ENCODE measurements around the gene KLHL35. TPM values are rescaled to one million over a fixed set of nuclear protein-coding genes. Genes with fewer than 3 reads are reported as not detected.

Gene KLHL35
- total and polyA plus RNA-seq, 4 donors, result 0.07 to 0.42 (median 0.15) TPM; not detected in 1

DNA sequence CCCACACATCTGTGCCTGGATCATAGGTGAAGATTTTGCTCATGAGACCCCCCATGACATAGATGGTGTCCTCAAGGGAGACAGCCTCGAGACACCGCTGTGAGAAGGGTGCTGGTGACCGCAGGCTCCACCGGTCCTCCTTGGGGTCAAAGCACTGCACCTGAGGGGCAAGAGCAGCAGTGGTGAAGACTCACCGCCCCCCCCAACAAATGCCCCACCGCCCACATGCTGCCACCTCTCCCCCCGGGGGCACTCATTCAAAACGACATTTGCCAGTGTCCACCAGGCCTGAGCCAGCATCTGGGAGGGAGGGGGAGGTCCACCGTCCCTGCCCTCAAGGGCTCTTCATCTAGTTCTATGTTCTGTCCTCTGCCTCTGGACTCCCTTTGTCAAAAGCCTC, 9.3 kb downstream of the KLHL35 start:
- TF ChIP-seq, protein P1, sequence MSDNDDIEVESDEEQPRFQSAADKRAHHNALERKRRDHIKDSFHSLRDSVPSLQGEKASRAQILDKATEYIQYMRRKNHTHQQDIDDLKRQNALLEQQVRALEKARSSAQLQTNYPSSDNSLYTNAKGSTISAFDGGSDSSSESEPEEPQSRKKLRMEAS (IDR thresholded peaks at IDR 0.05), result no peak
- TF ChIP-seq RXRA (IDR thresholded peaks at IDR 0.05), result no peak
- TF ChIP-seq, protein P2, sequence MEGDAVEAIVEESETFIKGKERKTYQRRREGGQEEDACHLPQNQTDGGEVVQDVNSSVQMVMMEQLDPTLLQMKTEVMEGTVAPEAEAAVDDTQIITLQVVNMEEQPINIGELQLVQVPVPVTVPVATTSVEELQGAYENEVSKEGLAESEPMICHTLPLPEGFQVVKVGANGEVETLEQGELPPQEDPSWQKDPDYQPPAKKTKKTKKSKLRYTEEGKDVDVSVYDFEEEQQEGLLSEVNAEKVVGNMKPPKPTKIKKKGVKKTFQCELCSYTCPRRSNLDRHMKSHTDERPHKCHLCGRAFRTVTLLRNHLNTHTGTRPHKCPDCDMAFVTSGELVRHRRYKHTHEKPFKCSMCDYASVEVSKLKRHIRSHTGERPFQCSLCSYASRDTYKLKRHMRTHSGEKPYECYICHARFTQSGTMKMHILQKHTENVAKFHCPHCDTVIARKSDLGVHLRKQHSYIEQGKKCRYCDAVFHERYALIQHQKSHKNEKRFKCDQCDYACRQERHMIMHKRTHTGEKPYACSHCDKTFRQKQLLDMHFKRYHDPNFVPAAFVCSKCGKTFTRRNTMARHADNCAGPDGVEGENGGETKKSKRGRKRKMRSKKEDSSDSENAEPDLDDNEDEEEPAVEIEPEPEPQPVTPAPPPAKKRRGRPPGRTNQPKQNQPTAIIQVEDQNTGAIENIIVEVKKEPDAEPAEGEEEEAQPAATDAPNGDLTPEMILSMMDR (IDR thresholded peaks at IDR 0.05; ENCODE audit: low read depth, low read length, missing input control), result no peak
- no peak for TF ChIP-seq HNF4A (conservative IDR thresholded peaks at IDR 0.05)
- TF ChIP-seq, protein P3, sequence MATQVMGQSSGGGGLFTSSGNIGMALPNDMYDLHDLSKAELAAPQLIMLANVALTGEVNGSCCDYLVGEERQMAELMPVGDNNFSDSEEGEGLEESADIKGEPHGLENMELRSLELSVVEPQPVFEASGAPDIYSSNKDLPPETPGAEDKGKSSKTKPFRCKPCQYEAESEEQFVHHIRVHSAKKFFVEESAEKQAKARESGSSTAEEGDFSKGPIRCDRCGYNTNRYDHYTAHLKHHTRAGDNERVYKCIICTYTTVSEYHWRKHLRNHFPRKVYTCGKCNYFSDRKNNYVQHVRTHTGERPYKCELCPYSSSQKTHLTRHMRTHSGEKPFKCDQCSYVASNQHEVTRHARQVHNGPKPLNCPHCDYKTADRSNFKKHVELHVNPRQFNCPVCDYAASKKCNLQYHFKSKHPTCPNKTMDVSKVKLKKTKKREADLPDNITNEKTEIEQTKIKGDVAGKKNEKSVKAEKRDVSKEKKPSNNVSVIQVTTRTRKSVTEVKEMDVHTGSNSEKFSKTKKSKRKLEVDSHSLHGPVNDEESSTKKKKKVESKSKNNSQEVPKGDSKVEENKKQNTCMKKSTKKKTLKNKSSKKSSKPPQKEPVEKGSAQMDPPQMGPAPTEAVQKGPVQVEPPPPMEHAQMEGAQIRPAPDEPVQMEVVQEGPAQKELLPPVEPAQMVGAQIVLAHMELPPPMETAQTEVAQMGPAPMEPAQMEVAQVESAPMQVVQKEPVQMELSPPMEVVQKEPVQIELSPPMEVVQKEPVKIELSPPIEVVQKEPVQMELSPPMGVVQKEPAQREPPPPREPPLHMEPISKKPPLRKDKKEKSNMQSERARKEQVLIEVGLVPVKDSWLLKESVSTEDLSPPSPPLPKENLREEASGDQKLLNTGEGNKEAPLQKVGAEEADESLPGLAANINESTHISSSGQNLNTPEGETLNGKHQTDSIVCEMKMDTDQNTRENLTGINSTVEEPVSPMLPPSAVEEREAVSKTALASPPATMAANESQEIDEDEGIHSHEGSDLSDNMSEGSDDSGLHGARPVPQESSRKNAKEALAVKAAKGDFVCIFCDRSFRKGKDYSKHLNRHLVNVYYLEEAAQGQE (IDR thresholded peaks at IDR 0.05), result no peak
- TF ChIP-seq YY1 (IDR thresholded peaks at IDR 0.05), result no peak
- TF ChIP-seq FOXA1 (IDR thresholded peaks at IDR 0.05), result no peak
- no peak for TF ChIP-seq GABPA (IDR thresholded peaks at IDR 0.05 in 1 of 2, conservative IDR thresholded peaks at IDR 0.05 in 1 of 2)
- TF ChIP-seq FOXA2 (IDR thresholded peaks at IDR 0.05), result no peak
- TF ChIP-seq, protein P4, sequence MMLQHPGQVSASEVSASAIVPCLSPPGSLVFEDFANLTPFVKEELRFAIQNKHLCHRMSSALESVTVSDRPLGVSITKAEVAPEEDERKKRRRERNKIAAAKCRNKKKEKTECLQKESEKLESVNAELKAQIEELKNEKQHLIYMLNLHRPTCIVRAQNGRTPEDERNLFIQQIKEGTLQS (IDR thresholded peaks at IDR 0.05), result no peak
- TF ChIP-seq JUND (IDR thresholded peaks at IDR 0.05), result no peak
- TF ChIP-seq EGR1 (IDR thresholded peaks at IDR 0.05; ENCODE audit: low read depth in 2 of 2), result no peak
- TF ChIP-seq RAD21 (IDR thresholded peaks at IDR 0.05), result no peak
- 92% methylated on average over 9 of the region's 9 CpGs for whole genome bisulfite sequencing
- Histone ChIP-seq H3K9ac (ENCODE audit: low read depth in 1 of 2, low read length in 2 of 2) (no peak overlapping the region), H3K4me1 (ENCODE audit: control insufficient read depth in 4 of 4, insufficient read depth in 4 of 4, low read length in 3 of 4) (peaks cover 4 to 14% (median 10%) of the 10 kb centered on the region in 4 donors), H3K36me3 (ENCODE audit: control insufficient read depth in 4 of 4, insufficient read depth in 3 of 4, low read depth in 1 of 4, low read length in 3 of 4) (no peaks in the 10 kb centered on the region), H3K9me3 (ENCODE audit: control insufficient read depth in 4 of 4, low read length in 3 of 4) (no peaks in the 10 kb centered on the region), H3K4me3 (ENCODE audit: low read depth in 1 of 3, low read length in 3 of 3) (no peak overlapping the region), H3K27me3 (ENCODE audit: control insufficient read depth in 4 of 4, insufficient read depth in 4 of 4, low read length in 3 of 4) (peaks cover 0 to under 1% (median 0%) of the 10 kb centered on the region in 4 donors), H3K27ac (ENCODE audit: low read depth in 1 of 2, low read length in 2 of 2) (no peak overlapping the region)
- no peak for DNase-seq (ENCODE audit: low spot score)

DNA sequence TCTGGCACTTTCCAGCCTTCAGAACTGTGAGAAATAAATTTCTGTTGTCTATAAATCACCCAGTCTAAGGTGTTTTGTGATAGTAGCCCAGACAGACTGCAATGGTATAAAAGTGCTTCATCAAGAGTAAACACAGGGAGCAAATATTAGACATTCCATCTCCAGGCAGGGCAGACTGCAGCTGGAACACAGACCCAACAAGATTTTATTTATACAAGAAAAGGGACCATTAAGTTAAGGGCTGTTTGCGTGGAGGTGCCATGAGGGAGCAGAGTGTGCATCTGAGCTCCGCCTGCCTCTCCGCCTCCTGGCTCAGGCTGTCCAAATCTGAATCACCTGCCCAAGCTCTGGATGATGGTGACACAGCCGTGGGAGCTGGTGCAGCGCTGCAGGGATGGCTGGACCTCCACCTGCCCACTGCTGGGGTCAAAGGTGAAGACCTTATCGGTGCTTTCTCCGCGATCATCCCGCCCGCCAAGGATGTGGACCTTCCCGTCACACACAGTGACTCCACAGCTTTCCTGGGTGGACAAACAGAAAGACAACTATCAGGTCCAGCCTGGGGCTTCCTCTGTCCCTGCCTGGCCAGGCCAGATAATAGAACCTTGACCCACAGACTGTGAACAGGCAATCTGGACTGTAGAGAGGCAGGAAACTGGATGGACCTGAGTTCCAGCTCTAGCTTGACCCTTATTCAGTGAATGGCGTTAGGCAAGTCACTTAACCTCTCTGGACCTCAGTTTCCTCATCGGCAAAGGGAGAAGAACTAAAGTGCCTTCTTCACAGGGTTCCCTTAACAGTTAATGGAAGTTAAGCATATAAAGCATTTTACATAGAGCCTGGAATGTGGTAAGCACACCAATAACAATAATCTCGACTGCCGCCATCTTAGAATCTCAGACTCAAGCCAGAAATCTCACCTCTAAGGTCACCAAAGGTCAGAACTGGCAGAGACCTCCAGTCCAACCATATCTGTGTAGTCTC, 10.5 kb downstream of the KLHL35 start:
- no peak for DNase-seq (ENCODE audit: low spot score)
- Histone ChIP-seq H3K4me3 (ENCODE audit: low read depth in 1 of 3, low read length in 3 of 3) (no peak overlapping the region), H3K27me3 (ENCODE audit: control insufficient read depth in 4 of 4, insufficient read depth in 4 of 4, low read length in 3 of 4) (no peaks in the 10 kb centered on the region), H3K36me3 (ENCODE audit: control insufficient read depth in 4 of 4, insufficient read depth in 3 of 4, low read depth in 1 of 4, low read length in 3 of 4) (no peaks in the 10 kb centered on the region), H3K27ac (ENCODE audit: low read depth in 1 of 2, low read length in 2 of 2) (no peak overlapping the region), H3K9ac (ENCODE audit: low read depth in 1 of 2, low read length in 2 of 2) (no peak overlapping the region), H3K4me1 (ENCODE audit: control insufficient read depth in 4 of 4, insufficient read depth in 4 of 4, low read length in 3 of 4) (peaks cover 4 to 13% (median 9%) of the 10 kb centered on the region in 4 donors), H3K9me3 (ENCODE audit: control insufficient read depth in 4 of 4, low read length in 3 of 4) (no peaks in the 10 kb centered on the region)
- WGBS, result 43% methylated on average over 15 of the region's 15 CpGs
- TF ChIP-seq, protein P4 (IDR thresholded peaks at IDR 0.05), result no peak
- TF ChIP-seq RXRA (IDR thresholded peaks at IDR 0.05), result peak; percentile 35 to 58
- no peak for TF ChIP-seq NR2F2 (IDR thresholded peaks at IDR 0.05)
- peak; percentile 66 to 86 for TF ChIP-seq HNF4A (conservative IDR thresholded peaks at IDR 0.05)
- TF ChIP-seq EGR1 (IDR thresholded peaks at IDR 0.05; ENCODE audit: low read depth in 2 of 2), result no peak
- TF ChIP-seq, protein P2 (IDR thresholded peaks at IDR 0.05; ENCODE audit: low read depth, low read length, missing input control), result no peak
- TF ChIP-seq HNF4G (IDR thresholded peaks at IDR 0.05), result peak; percentile 17
- TF ChIP-seq, protein P5, sequence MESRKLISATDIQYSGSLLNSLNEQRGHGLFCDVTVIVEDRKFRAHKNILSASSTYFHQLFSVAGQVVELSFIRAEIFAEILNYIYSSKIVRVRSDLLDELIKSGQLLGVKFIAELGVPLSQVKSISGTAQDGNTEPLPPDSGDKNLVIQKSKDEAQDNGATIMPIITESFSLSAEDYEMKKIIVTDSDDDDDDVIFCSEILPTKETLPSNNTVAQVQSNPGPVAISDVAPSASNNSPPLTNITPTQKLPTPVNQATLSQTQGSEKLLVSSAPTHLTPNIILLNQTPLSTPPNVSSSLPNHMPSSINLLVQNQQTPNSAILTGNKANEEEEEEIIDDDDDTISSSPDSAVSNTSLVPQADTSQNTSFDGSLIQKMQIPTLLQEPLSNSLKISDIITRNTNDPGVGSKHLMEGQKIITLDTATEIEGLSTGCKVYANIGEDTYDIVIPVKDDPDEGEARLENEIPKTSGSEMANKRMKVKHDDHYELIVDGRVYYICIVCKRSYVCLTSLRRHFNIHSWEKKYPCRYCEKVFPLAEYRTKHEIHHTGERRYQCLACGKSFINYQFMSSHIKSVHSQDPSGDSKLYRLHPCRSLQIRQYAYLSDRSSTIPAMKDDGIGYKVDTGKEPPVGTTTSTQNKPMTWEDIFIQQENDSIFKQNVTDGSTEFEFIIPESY (IDR thresholded peaks at IDR 0.05), result no peak
- TF ChIP-seq RAD21 (IDR thresholded peaks at IDR 0.05), result no peak
- peak; percentile 65 for TF ChIP-seq YY1 (IDR thresholded peaks at IDR 0.05)
- TF ChIP-seq TAF1 (conservative IDR thresholded peaks at IDR 0.05), result no peak
- no peak for TF ChIP-seq GABPA (IDR thresholded peaks at IDR 0.05 in 1 of 2, conservative IDR thresholded peaks at IDR 0.05 in 1 of 2)
- TF ChIP-seq FOXA2 (IDR thresholded peaks at IDR 0.05), result peak; percentile 60
- TF ChIP-seq JUND (IDR thresholded peaks at IDR 0.05), result peak in 1 of 2 donors; percentile 23
- TF ChIP-seq SP1 (IDR thresholded peaks at IDR 0.05), result peak; percentile 32

All from liver (tissue), 9 donors.